Suprapubic skin (tissue), 4 donors: ENCODE results near the gene MAP3K20. TPM values are rescaled to one million over a fixed set of nuclear protein-coding genes. Genes with fewer than 3 reads are reported as not detected.

ENCODE experiments used
- DNase-seq, 2 donors: peaks; one replicate each; pipeline ENCODE4 v3.0.0-alpha.2; 2019; ENCODE audit warnings: low spot score in 2 of 2
- H3K27ac ChIP-seq: fragments of 200-600 bp; sonication (generic); one replicate; pipeline ENCODE4 v1.5.1; 2019
- H3K27me3 ChIP-seq: fragments of 200-600 bp; sonication (generic); one replicate; pipeline ENCODE4 v1.5.1; 2019
- H3K36me3 ChIP-seq: fragments of 200-600 bp; sonication (generic); one replicate; pipeline ENCODE4 v1.5.1; 2019
- H3K4me1 ChIP-seq: fragments of 200-600 bp; sonication (generic); one replicate; pipeline ENCODE4 v1.5.1; 2019
- H3K4me3 ChIP-seq: fragments of 200-600 bp; sonication (generic); one replicate; pipeline ENCODE4 v1.5.1; 2019; ENCODE audit warnings: mild to moderate bottlenecking
- H3K9me3 ChIP-seq: fragments of 200-600 bp; sonication (generic); one replicate; pipeline ENCODE4 v1.5.1; 2019
- EP300 ChIP-seq: sonication (generic); formaldehyde crosslinking; IDR thresholded peaks from one replicate; pipeline ENCODE4 v1.6.1; 2017; ENCODE audit warnings: antibody characterized with exemption
- POLR2A ChIP-seq, 2 donors: fragments of 450-650 bp; IDR thresholded peaks; one replicate each; pipeline ENCODE4 v1.6.1; 2017; ENCODE audit warnings: antibody characterized with exemption in 2 of 2, mild to moderate bottlenecking in 2 of 2, moderate library complexity in 2 of 2
- POLR2AphosphoS5 ChIP-seq, 3 donors: sonication (generic); formaldehyde crosslinking; IDR thresholded peaks; one replicate each; pipeline ENCODE4 v1.6.1; 2017; ENCODE audit warnings: antibody characterized with exemption in 3 of 3
- WGBS: methylation state at CpG from one replicate; pipeline ENCODE4 v1.1.5; 2018; 5-methylcytosine and 5-hydroxymethylcytosine counted together
- total RNA-seq, 4 donors: library from RNA; depleted of rRNA; stranded (reverse); fragments of >200 nt; gene quantifications; one replicate each; pipeline ENCODE4 v1.1.0, GENCODE V29; 2016
- TF ChIP-seq, protein P1 (sequence below), 2 donors: fragments of 200-600 bp in 1 of 2; fragments of 450-650 bp in 1 of 2; sonication (generic) in 1 of 2; IDR thresholded peaks; one replicate each; pipeline ENCODE4 v1.5.1; 2016 to 2019; ENCODE audit warnings: antibody characterized with exemption in 2 of 2, mild to moderate bottlenecking in 1 of 2, moderate library complexity in 1 of 2

MAP3K20 gene
- total RNA-seq, 4 donors from 2014 or later, result 26.2 to 40.3 (median 33.6) TPM

DNA sequence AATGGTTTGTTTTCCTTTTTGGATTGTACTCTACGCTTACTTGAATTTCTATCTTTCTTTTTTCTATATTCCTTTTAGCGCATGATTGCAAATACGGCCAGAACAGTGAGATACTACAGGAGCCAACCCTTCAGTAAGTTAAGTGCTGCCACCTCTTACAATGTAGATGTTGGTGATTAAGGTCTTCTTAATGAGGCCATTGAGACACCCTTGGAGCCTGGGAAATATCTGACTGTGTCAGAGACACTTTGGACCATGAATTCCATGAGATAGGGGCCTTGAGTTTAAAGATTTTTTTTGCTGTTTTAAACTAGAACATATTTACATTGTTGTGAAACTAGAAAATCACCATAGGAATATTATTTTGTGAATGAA lies 27.1 kb upstream of the MAP3K20 start:
- H3K9me3 ChIP-seq, result no peaks in the 10 kb centered on the region
- H3K27me3 ChIP-seq, result no peaks in the 10 kb centered on the region
- H3K36me3 ChIP-seq, result no peaks in the 10 kb centered on the region
- peak overlapping the region; percentile 90 for H3K27ac ChIP-seq
- 53% methylated on average over 3 of the region's 3 CpGs for WGBS
- no peak overlapping the region for H3K4me3 ChIP-seq
- H3K4me1 ChIP-seq, result peaks cover 32% of the 10 kb centered on the region
- TF ChIP-seq EP300, result no peak
- TF ChIP-seq, protein P1, sequence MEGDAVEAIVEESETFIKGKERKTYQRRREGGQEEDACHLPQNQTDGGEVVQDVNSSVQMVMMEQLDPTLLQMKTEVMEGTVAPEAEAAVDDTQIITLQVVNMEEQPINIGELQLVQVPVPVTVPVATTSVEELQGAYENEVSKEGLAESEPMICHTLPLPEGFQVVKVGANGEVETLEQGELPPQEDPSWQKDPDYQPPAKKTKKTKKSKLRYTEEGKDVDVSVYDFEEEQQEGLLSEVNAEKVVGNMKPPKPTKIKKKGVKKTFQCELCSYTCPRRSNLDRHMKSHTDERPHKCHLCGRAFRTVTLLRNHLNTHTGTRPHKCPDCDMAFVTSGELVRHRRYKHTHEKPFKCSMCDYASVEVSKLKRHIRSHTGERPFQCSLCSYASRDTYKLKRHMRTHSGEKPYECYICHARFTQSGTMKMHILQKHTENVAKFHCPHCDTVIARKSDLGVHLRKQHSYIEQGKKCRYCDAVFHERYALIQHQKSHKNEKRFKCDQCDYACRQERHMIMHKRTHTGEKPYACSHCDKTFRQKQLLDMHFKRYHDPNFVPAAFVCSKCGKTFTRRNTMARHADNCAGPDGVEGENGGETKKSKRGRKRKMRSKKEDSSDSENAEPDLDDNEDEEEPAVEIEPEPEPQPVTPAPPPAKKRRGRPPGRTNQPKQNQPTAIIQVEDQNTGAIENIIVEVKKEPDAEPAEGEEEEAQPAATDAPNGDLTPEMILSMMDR (IDR thresholded peaks at IDR 0.05), result no peak
- no peak for TF ChIP-seq POLR2A (IDR thresholded peaks at IDR 0.05)
- no peak for TF ChIP-seq POLR2AphosphoS5 (IDR thresholded peaks at IDR 0.05)
- DNase-seq, result no peak

DNA sequence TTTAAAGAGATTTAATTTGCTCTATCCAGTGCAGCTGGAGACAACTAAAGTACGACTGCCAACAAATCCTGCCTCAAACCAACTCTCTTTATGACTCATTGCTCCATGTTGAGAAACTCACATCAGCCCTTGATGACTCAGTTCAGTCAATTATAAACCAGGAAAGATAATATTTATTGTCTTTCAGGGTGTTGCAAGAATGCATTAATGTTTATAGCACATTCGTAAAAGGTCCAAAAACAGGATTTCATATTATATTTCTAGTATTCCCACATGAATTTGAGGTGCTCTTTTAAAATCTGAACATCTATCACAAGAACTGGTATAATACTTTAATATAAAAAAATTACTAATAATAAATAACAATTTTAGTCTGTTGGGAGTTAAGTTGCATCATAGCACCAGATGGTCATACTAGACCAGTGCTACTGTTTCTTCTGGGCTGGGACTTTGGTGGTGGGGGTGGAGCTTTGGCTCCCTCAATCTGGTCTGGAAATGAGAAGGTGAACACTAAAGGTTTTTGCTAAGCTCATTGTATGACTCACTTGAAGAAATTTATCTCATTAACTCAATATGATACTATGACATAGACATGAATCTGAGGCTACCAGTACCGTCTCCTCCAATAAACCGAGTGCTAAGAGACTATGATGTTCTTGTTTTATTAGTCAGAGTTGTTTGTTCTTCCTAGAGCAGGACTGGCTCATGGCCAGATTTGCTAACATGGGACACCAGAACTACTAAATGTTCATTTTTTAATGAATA lies 26.6 kb upstream of the MAP3K20 start:
- DNase-seq, result peak in 1 of 2 donors; percentile 85

DNA sequence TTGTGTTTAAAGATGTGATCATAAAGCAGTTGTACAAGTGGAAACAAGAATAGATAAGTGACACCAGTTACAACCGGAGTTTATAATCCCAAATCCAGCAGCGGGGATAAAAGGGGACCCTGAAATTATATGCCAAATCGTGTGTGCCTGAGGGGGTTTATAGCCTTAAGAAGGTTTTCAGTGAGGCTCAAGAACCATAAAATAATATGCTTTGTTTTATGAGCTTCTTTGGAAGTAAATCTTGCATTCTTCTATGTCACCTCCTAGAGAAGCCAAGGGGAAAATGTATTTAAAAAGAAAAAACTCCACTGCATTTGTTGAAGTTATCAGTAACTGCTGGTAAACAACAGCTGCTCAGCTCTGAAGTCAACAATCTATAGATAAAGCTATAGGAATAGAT lies 25.8 kb upstream of the MAP3K20 start:
- H3K9me3 ChIP-seq, result no peaks in the 10 kb centered on the region
- no peaks in the 10 kb centered on the region for H3K27me3 ChIP-seq
- 71% methylated on average over 3 of the region's 3 CpGs for WGBS
- no peak overlapping the region for H3K4me3 ChIP-seq
- peaks cover 32% of the 10 kb centered on the region for H3K4me1 ChIP-seq
- DNase-seq, result no peak
- H3K27ac ChIP-seq, result peak overlapping the region; percentile 90
- TF ChIP-seq EP300, result no peak
- no peak for TF ChIP-seq POLR2A (IDR thresholded peaks at IDR 0.05)
- no peak for TF ChIP-seq POLR2AphosphoS5 (IDR thresholded peaks at IDR 0.05)
- TF ChIP-seq, protein P1 (IDR thresholded peaks at IDR 0.05), result no peak
- H3K36me3 ChIP-seq, result no peaks in the 10 kb centered on the region

More for the DNA sequence above, 26.6 kb upstream of the MAP3K20 start:
- Histone ChIP-seq H3K4me3 (no peak overlapping the region), H3K27me3 (no peaks in the 10 kb centered on the region), H3K27ac (peak overlapping the region; percentile 90), H3K4me1 (peaks cover 32% of the 10 kb centered on the region), H3K36me3 (no peaks in the 10 kb centered on the region), H3K9me3 (no peaks in the 10 kb centered on the region)
- 12% methylated on average over 4 of the region's 4 CpGs for WGBS
- peak; percentile 16 to 51 (median 48) for TF ChIP-seq POLR2AphosphoS5 (IDR thresholded peaks at IDR 0.05)
- TF ChIP-seq, protein P1 (IDR thresholded peaks at IDR 0.05), result no peak

DNA sequence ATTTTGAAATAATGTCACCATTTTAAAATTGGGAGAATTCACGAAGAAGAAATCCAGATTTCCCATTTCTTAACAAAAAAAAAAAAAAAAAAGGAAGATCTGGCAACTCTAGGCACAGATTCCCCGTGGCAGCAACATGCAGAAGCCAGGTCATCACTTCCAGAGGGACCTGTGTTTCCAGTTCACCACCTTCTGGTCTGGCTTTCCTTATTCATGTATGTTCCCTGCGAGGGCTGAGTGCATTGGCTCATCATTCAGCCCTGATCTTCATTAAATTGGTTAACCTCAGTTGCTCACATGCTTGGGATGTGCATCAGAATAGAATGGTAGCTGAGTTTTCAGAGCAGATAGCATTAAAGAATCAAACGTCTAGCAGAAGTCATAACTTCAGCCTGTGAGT lies 25.0 kb upstream of the MAP3K20 start:
- 69% methylated on average over 4 of the region's 4 CpGs for WGBS
- Histone ChIP-seq H3K4me1 (peaks cover 32% of the 10 kb centered on the region), H3K36me3 (no peaks in the 10 kb centered on the region), H3K4me3 (no peak overlapping the region), H3K27me3 (no peaks in the 10 kb centered on the region), H3K27ac (peak overlapping the region; percentile 90), H3K9me3 (no peaks in the 10 kb centered on the region)
- TF ChIP-seq POLR2A (IDR thresholded peaks at IDR 0.05) (no peak), POLR2AphosphoS5 (IDR thresholded peaks at IDR 0.05) (no peak), EP300 (no peak)
- TF ChIP-seq, protein P1 (IDR thresholded peaks at IDR 0.05), result no peak
- DNase-seq, result no peak

DNA sequence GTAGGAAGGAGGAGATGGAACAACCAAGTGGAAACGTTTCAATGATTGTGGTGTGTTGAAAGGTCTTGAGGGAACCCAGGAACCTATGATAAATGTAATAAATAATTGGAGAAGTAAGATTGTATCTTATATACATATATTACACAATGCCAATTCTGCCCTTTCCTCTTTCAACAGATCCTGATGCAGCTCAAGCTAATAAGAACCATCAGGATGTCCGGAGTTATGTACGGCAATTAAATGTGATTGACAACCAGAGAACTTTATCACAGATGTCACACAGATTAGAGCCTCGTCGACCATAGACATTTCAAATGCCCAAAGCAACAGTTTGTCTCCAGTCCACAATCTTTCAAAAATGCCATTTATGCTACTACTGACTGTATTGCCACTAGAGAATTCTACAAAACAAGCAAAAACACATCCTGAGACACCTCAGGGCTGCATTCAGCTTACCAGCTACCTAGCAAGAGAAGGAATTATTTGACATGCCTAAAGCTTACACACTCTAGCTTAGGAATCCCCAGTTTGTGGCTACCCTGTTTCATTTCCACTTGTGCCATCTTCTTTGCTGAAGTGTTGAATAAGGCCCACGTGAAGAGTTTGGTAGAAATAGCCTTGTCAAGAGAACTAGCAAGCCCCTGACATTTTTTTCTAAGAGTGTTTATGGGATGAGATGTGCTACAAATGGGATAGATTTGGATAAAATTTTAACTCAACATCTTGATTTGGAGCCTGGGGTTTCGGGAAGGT lies 24.0 kb upstream of the MAP3K20 start:
- H3K36me3 ChIP-seq, result no peaks in the 10 kb centered on the region
- peaks cover 32% of the 10 kb centered on the region for H3K4me1 ChIP-seq
- TF ChIP-seq POLR2A (IDR thresholded peaks at IDR 0.05), result no peak
- TF ChIP-seq POLR2AphosphoS5 (IDR thresholded peaks at IDR 0.05), result no peak
- TF ChIP-seq, protein P1 (IDR thresholded peaks at IDR 0.05), result no peak
- no peak for TF ChIP-seq EP300
- WGBS, result 76% methylated on average over 7 of the region's 7 CpGs
- no peak overlapping the region for H3K27ac ChIP-seq
- H3K4me3 ChIP-seq, result no peak overlapping the region
- no peak for DNase-seq
- no peaks in the 10 kb centered on the region for H3K9me3 ChIP-seq
- H3K27me3 ChIP-seq, result no peaks in the 10 kb centered on the region
